CD4-positive, alpha-beta T cell treated with Interferon alpha-2 for 1 hour (primary cell): Measurements from ENCODE around the gene DPH7.
"Not testable (repeated sequence)": the region's sequence is repeated elsewhere in the genome, so short reads cannot be mapped to it uniquely, and the experiment has no call there.

ENCODE experiments used
- DNase-seq, 2 donors: peaks; one replicate each; pipeline ENCODE4 v3.0.0-alpha.2; 2020 to 2022

Gene DPH7

GRCh38 chr9:137580209-137580953 lies 1.7 kb upstream of the DPH7 start:
- DNase-seq: no peak

- no peak for DNase-seq
These were observed 507 bp upstream of the DPH7 start for GRCh38 chr9:137579259-137579604.

- DNase-seq: no peak
These were observed 2.9 kb downstream of the DPH7 start for GRCh38 chr9:137575716-137576411.

GRCh38 chr9:137575364-137575715 lies 3.4 kb downstream of the DPH7 start:
- DNase-seq: peak in 1 of 2 donors; percentile 43

GRCh38 chr9:137574192-137574591 lies 4.5 kb downstream of the DPH7 start:
- no peak for DNase-seq

- no peak for DNase-seq
These were observed 8.2 kb downstream of the DPH7 start for GRCh38 chr9:137570566-137570965.

DNA sequence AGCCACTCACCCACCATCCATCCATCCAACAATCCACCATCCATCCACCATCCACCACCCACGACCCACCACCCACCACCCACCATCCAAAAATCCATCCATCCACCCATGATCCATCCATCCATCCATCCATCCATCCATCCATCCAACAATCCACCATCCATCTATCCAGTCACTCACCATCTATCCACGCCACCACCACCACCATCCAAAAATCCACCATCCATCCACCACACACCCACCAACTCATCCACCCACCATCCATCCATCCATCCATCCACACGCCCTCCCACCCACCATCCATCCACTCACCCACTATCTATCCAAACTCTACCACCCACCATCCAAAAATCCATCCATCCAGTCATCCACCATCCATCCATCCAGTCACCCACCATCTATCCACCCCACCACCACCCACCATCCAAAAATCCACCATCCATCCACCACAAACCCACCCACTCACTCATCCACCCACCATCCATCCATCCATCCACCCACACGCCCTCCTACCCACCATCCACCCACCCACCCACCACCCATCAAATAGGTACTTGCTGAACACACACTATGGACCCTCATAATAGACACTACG lies 9.0 kb downstream of the DPH7 start:
- DNase-seq: no peak

GRCh38 chr9:137568445-137568844 lies 10.3 kb downstream of the DPH7 start:
- DNase-seq: not testable (repeated sequence)

DNA sequence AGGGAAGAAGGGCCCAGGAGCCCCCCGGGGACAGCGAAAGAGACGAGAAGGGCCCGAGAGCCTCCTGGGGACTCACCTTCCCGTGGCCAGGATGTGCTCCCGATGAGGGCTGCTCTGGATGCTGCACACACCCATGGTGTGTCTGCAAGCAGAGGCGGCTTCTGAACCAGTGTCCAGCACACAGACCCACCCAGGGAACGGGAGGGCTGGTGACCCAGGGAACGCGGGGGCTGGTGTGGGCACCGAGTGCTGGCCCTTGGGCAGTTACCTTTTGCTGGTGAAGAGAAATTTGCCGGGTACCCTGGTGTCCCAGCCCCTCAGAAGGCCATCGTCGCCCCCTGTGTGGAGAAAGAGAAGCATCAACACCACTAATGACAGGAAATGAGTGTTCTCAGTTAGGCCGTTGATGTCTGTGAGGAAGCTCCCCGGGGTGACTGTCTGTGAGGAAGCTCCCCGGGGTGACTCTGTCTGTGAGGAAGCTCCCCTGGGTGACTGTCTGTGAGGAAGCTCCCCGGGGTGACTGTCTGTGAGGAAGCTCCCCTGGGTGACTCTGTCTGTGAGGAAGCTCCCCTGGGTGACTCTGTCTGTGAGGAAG lies 13.8 kb downstream of the DPH7 start:
- DNase-seq: no peak

- DNase-seq: no peak
These were observed 14.6 kb downstream of the DPH7 start for GRCh38 chr9:137564134-137564533.

DNA sequence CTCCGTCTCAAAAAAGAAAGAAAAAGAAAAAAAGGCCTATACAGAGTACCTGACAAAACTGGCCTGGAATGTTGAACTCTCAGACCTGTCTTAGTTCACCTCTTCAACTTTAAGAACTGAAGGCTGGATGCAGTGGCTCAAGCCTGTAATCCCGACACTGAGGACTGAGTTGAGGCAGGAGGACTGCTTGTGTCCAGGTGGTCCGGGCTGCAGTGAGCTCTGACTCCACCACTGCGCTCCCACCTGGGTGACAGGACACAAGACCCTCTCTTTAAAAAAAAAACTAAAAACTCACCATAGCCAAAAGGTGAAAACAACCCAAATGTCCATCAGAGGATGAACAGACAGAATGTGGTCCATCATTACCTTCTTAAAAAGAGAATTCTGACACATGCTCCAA lies 20.6 kb downstream of the DPH7 start:
- DNase-seq: no peak

GRCh38 chr9:137556069-137556838 lies 22.5 kb downstream of the DPH7 start:
- DNase-seq: no peak

DNA sequence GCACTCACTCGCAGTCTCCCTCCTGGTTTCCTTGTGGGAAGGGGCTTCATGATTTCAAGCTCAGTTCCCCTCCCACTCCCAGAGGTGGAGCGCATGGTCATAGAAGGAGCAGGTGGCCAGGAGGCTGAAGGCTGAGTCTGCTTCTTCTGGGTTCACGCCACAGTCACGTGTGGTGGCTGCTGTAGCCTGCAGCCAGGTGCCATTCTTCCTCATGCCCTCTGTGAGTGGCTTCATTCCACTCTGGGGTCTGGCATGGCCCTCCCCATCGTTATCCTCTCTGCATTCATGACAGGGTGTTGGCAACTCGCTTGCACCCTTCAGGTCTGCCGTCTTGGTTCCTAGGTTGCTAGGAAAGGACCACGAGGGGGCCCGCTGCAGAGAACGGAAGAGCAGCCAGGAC lies 23.5 kb downstream of the DPH7 start:
- no peak for DNase-seq

DNA sequence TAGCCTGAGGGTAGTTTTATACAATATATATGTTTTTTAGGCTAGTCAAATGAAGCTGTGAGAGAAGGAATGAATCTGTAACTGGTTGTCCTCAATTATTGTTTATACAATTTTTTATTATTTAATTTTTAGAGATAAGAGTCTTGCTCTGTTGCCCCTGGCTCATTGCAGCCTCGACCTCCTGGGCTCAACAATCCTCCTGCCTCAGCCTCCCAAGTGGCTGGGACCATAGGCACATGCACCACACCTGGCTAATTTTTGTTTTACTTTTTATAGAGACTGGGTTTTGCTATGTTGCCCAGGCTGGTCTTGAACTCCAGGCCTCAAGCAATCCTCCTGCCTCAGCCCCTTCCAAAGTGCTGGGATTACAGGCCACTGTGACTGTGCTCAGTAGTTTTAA lies 24.4 kb downstream of the DPH7 start:
- no peak for DNase-seq

DNA sequence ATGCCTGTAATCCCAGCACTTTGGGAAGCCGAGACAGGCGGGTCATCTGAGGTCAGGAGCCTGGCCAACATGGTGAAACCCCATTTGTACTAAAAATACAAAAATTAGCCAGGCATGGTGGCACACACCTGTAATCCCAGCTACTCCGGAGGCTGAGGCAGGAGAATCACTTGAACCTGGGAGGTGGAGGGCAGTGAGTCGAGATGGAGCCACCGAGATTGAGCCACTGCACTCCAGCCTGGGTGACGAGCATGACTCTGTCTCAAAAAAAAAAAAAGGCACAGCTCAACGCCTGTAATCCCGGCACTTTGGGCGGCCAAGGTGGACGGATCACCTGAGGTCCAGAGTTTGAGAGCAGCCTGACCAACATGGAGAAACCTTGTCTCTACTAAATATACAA lies 25.1 kb downstream of the DPH7 start:
- not testable (repeated sequence) for DNase-seq

GRCh38 chr9:137552022-137552768 lies 26.5 kb downstream of the DPH7 start:
- DNase-seq: no peak

DNA sequence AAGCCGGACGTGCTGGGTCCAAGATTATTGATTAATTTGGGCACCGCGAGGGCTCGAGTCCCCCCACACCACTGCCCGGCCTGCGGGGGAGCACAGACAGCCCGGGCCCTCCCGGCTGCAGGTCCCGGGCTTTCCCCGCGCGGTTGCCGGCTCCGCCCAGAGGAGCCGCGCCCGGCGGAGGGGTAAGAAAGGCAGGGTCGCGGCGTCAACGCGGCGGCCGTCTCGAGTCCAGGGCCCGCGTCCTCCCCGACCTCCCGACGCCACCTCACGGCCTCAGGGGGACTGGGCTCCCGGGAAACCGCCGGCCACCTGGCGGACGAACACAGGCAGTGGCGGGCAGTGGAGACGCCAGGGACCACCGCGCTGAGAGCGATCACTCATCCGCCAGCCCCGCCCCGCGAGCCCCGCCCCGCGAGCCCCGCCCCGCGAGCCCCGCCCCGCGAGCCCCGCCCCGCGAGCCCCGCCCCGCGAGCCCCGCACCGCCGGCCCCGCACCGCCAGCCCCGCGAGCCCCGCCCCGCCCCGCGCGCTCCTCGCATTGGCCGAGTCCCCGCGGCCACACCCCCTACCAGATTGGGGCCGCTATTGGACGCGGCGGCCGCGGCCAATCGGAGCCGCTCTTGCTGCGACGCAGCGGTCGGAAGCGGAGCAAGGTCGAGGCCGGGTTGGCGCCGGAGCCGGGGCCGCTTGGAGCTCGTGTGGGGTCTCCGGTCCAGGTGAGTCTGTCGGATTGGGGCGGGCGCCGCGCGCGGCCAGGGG lies 27.3 kb downstream of the DPH7 start, which contains the start of gene MRPL41:
Gene MRPL41, plus strand, starts transcription at position 616 of the 758 bp plus-strand sequence. CDS start 203 bp downstream, outside the sequence.
- peak; percentile 89 to 93 for DNase-seq

DNA sequence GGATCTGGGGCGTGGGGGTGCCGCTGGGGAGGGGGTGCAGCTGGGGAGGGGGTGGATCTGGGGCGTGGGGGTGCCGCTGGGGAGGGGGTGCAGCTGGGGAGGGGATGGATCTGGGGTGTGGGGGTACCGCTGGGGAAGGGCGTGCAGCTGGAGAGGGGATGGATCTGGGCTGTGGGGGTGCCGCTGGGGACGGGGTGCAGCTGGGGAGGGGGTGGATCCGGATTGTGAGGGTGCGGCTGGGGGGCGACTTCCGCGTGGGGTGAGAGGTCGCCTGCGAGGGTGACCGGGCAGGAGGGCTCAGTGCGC lies 27.8 kb downstream of the DPH7 start:
- not testable (repeated sequence) for DNase-seq

- DNase-seq: peak; percentile 33 to 63
These were observed 28.5 kb downstream of the DPH7 start, which contains the start of gene PNPLA7 for GRCh38 chr9:137550231-137550621. Gene PNPLA7 (minus strand): TSS chr9:137550402. CDS start chr9:137550197, 205 bp downstream.

GRCh38 chr9:137547687-137548543 lies 30.8 kb downstream of the DPH7 start:
- DNase-seq: no peak
